SU-DHL-6 (cell line): ENCODE results near the gene OLIG1.

Experiments used
- H2AFZ ChIP-seq: fragments of 200-600 bp; sonication (generic); 2 replicates; pipeline ENCODE4 v1.6.1; 2014; ENCODE audit warnings: low read depth, mild to moderate bottlenecking, moderate library complexity, mixed read lengths, antibody characterized with exemption, low read length; ENCODE audit not compliant: severe bottlenecking
- H3F3A ChIP-seq: fragments of 200-600 bp; shearing (Covaris generic); 2 replicates; pipeline ENCODE4 v1.6.0; 2016; ENCODE audit warnings: antibody characterized with exemption, mild to moderate bottlenecking; ENCODE audit not compliant: insufficient read depth
- H3K27ac ChIP-seq: fragments of 200-600 bp; sonication (generic); 2 replicates; pipeline ENCODE4 v1.5.1; 2016; ENCODE audit warnings: low read depth, mild to moderate bottlenecking, low read length, moderate library complexity, mixed read lengths
- H3K27me3 ChIP-seq: fragments of 200-600 bp; sonication (generic), shearing (Covaris generic); 2 replicates; pipeline ENCODE4 v1.6.0; 2014; ENCODE audit warnings: mild to moderate bottlenecking, low read length
- H3K36me3 ChIP-seq: fragments of 200-600 bp; sonication (generic); 2 replicates; pipeline ENCODE4 v1.6.1; 2014; ENCODE audit warnings: mild to moderate bottlenecking, low read length, mixed read lengths
- H3K4me2 ChIP-seq: fragments of 300-600, 200-600 bp; shearing (Covaris generic), sonication (generic); 2 replicates; pipeline ENCODE4 v1.6.0; 2014; ENCODE audit warnings: low read length, low read depth, mild to moderate bottlenecking; ENCODE audit not compliant: poor library complexity, severe bottlenecking
- H3K4me3 ChIP-seq: fragments of 200-600 bp; sonication (generic); 2 replicates; pipeline ENCODE4 v1.5.1; 2014; ENCODE audit warnings: antibody characterized with exemption, low read length, mild to moderate bottlenecking, mixed read lengths; ENCODE audit not compliant: insufficient read depth, poor library complexity, severe bottlenecking
- H3K79me2 ChIP-seq: fragments of 200-600 bp; sonication (generic); 2 replicates; pipeline ENCODE4 v1.6.1; 2014; ENCODE audit warnings: mild to moderate bottlenecking, low read length, moderate library complexity; ENCODE audit not compliant: insufficient read depth
- H3K9ac ChIP-seq: fragments of 200-600 bp; sonication (generic); 2 replicates; pipeline ENCODE4 v1.7.0; 2014; ENCODE audit warnings: mild to moderate bottlenecking, low read length
- H3K9me2 ChIP-seq: fragments of 200-600 bp; sonication (generic); replicated peaks from 2 replicates; pipeline ENCODE4 v1.6.1; 2014; ENCODE audit warnings: low read length; ENCODE audit not compliant: insufficient read depth
- H3K9me3 ChIP-seq: fragments of 200-600 bp; sonication (generic); 2 replicates; pipeline ENCODE4 v1.6.1; 2014; ENCODE audit warnings: low read length, mixed read lengths; ENCODE audit not compliant: insufficient read depth
- H4K20me1 ChIP-seq: fragments of 200-600 bp; sonication (generic); 2 replicates; pipeline ENCODE4 v1.6.1; 2014; ENCODE audit warnings: low read depth, mild to moderate bottlenecking, antibody characterized with exemption, low read length, moderate library complexity, mixed read lengths
- EZH2phosphoT487 ChIP-seq: fragments of 200-600 bp; sonication (generic), shearing (Covaris generic); conservative IDR thresholded peaks from 2 replicates; pipeline ENCODE4 v1.6.1; 2018; ENCODE audit warnings: mild to moderate bottlenecking, antibody characterized with exemption, low read length, moderate library complexity, mixed read lengths
- TF ChIP-seq, protein P1 (sequence below): fragments of 200-600 bp; sonication (generic); IDR thresholded peaks from one replicate; pipeline ENCODE4 v1.5.1; 2017; ENCODE audit warnings: antibody characterized with exemption, mild to moderate bottlenecking, low read length, moderate library complexity; ENCODE audit not compliant: insufficient read depth, poor library complexity, severe bottlenecking

The OLIG1 gene

DNA sequence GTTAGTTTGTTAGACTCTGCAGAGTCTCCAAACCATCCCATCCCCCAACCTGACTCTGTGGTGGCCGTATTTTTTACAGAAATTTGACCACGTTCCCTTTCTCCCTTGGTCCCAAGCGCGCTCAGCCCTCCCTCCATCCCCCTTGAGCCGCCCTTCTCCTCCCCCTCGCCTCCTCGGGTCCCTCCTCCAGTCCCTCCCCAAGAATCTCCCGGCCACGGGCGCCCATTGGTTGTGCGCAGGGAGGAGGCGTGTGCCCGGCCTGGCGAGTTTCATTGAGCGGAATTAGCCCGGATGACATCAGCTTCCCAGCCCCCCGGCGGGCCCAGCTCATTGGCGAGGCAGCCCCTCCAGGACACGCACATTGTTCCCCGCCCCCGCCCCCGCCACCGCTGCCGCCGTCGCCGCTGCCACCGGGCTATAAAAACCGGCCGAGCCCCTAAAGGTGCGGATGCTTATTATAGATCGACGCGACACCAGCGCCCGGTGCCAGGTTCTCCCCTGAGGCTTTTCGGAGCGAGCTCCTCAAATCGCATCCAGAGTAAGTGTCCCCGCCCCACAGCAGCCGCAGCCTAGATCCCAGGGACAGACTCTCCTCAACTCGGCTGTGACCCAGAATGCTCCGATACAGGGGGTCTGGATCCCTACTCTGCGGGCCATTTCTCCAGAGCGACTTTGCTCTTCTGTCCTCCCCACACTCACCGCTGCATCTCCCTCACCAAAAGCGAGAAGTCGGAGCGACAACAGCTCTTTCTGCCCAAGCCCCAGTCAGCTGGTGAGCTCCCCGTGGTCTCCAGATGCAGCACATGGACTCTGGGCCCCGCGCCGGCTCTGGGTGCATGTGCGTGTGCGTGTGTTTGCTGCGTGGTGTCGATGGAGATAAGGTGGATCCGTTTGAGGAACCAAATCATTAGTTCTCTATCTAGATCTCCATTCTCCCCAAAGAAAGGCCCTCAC, 44.2 kb upstream of the OLIG1 start, which contains the start of gene OLIG2:
OLIG2 (plus strand) TSS at position 447 of the 954 bp plus-strand sequence. CDS start 928 bp downstream, outside the sequence.
- no peaks in the 10 kb centered on the region for H3K36me3 ChIP-seq
- H3F3A ChIP-seq: no peaks in the 10 kb centered on the region
- H3K27ac ChIP-seq: no peak within 1 kb of the TSS
- H3K4me3 ChIP-seq: no peak within 1 kb of the TSS
- no peaks in the 10 kb centered on the region for H3K9me3 ChIP-seq
- no peaks in the 10 kb centered on the region for H3K79me2 ChIP-seq
- H3K9ac ChIP-seq: no peak within 1 kb of the TSS
- no peaks in the 10 kb centered on the region for H3K27me3 ChIP-seq
- H2AFZ ChIP-seq: no peak within 1 kb of the TSS
- H3K4me2 ChIP-seq: no peak within 1 kb of the TSS
- H4K20me1 ChIP-seq: no peaks in the 10 kb centered on the region
- no peak for TF ChIP-seq EZH2phosphoT487
- TF ChIP-seq, protein P1, sequence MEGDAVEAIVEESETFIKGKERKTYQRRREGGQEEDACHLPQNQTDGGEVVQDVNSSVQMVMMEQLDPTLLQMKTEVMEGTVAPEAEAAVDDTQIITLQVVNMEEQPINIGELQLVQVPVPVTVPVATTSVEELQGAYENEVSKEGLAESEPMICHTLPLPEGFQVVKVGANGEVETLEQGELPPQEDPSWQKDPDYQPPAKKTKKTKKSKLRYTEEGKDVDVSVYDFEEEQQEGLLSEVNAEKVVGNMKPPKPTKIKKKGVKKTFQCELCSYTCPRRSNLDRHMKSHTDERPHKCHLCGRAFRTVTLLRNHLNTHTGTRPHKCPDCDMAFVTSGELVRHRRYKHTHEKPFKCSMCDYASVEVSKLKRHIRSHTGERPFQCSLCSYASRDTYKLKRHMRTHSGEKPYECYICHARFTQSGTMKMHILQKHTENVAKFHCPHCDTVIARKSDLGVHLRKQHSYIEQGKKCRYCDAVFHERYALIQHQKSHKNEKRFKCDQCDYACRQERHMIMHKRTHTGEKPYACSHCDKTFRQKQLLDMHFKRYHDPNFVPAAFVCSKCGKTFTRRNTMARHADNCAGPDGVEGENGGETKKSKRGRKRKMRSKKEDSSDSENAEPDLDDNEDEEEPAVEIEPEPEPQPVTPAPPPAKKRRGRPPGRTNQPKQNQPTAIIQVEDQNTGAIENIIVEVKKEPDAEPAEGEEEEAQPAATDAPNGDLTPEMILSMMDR: no peak
- H3K9me2 ChIP-seq: no peaks in the 10 kb centered on the region

DNA sequence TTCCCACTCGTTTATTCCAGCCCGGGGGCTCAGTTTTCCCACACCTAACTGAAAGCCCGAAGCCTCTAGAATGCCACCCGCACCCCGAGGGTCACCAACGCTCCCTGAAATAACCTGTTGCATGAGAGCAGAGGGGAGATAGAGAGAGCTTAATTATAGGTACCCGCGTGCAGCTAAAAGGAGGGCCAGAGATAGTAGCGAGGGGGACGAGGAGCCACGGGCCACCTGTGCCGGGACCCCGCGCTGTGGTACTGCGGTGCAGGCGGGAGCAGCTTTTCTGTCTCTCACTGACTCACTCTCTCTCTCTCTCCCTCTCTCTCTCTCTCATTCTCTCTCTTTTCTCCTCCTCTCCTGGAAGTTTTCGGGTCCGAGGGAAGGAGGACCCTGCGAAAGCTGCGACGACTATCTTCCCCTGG, 43.5 kb upstream of the OLIG1 start:
- Histone ChIP-seq H3K27ac (no peak overlapping the region), H3K4me2 (no peak overlapping the region), H3F3A (no peaks in the 10 kb centered on the region), H3K27me3 (no peaks in the 10 kb centered on the region), H3K79me2 (no peaks in the 10 kb centered on the region), H3K36me3 (no peaks in the 10 kb centered on the region), H3K9ac (no peak overlapping the region), H3K9me2 (no peaks in the 10 kb centered on the region), H3K4me3 (no peak overlapping the region), H3K9me3 (no peaks in the 10 kb centered on the region), H4K20me1 (no peaks in the 10 kb centered on the region), H2AFZ (no peak overlapping the region)
- TF ChIP-seq, protein P1: no peak
- no peak for TF ChIP-seq EZH2phosphoT487

DNA sequence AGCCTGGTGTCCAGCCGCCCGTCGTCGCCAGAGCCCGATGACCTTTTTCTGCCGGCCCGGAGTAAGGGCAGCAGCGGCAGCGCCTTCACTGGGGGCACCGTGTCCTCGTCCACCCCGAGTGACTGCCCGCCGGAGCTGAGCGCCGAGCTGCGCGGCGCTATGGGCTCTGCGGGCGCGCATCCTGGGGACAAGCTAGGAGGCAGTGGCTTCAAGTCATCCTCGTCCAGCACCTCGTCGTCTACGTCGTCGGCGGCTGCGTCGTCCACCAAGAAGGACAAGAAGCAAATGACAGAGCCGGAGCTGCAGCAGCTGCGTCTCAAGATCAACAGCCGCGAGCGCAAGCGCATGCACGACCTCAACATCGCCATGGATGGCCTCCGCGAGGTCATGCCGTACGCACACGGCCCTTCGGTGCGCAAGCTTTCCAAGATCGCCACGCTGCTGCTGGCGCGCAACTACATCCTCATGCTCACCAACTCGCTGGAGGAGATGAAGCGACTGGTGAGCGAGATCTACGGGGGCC, 43.0 kb upstream of the OLIG1 start:
- H3K4me3 ChIP-seq: no peak overlapping the region
- no peaks in the 10 kb centered on the region for H3K79me2 ChIP-seq
- no peak overlapping the region for H3K27ac ChIP-seq
- H3F3A ChIP-seq: no peaks in the 10 kb centered on the region
- no peaks in the 10 kb centered on the region for H3K9me3 ChIP-seq
- H3K27me3 ChIP-seq: no peaks in the 10 kb centered on the region
- no peak overlapping the region for H3K4me2 ChIP-seq
- no peak overlapping the region for H3K9ac ChIP-seq
- H3K9me2 ChIP-seq: no peaks in the 10 kb centered on the region
- no peaks in the 10 kb centered on the region for H3K36me3 ChIP-seq
- H2AFZ ChIP-seq: no peak overlapping the region
- no peaks in the 10 kb centered on the region for H4K20me1 ChIP-seq
- TF ChIP-seq, protein P1: no peak
- TF ChIP-seq EZH2phosphoT487: no peak
